K562 (cell line): ENCODE data around the gene COL5A1. TPM values are rescaled to one million over a fixed set of nuclear protein-coding genes. Genes with fewer than 3 reads are reported as not detected.

Experiments used
- BRD4 ChIP-seq: fragments of 200-600 bp; sonication (generic); IDR thresholded peaks from 2 replicates; pipeline ENCODE4 v1.6.1; 2017; ENCODE audit warnings: inconsistent platforms
- CHCHD3 ChIP-seq: fragments of 250-450 bp; sonication (Bioruptor Pico); IDR thresholded peaks from 2 replicates; pipeline ENCODE4 v2.1.2; 2022; ENCODE audit warnings: mild to moderate bottlenecking
- ETS1 ChIP-seq: conservative IDR thresholded peaks from 2 replicates; pipeline ENCODE4 v1.6.1; 2011; ENCODE audit warnings: low read depth, mild to moderate bottlenecking, low read length; ENCODE audit not compliant: control insufficient read depth
- MAFG ChIP-seq: fragments of 450-650 bp; conservative IDR thresholded peaks from 2 replicates; pipeline ENCODE4 v1.6.1; 2016; ENCODE audit warnings: missing genetic modification characterization, missing compliant biosample characterization
- RREB1 ChIP-seq: fragments of 250-450 bp; sonication (Bioruptor Pico); IDR thresholded peaks from 2 replicates; pipeline ENCODE4 v1.4.0; 2020
- SP1 ChIP-seq: sonication (generic); formaldehyde crosslinking; IDR thresholded peaks from 2 replicates; pipeline ENCODE4 v1.8.1; 2022; ENCODE audit warnings: mild to moderate bottlenecking, missing genetic modification reagents
- TAF1 ChIP-seq: IDR thresholded peaks from 2 replicates; pipeline ENCODE4 v1.6.1; 2011; ENCODE audit warnings: mild to moderate bottlenecking, low read length, moderate library complexity; ENCODE audit not compliant: insufficient read depth, control insufficient read depth, severe bottlenecking; ENCODE audit errors: extremely low read depth
- TAF15 ChIP-seq: fragments of 200-400 bp; formaldehyde crosslinking; IDR thresholded peaks from 2 replicates; pipeline ENCODE4 v1.6.1; 2017; ENCODE audit warnings: mild to moderate bottlenecking, low read depth, low read length, moderate library complexity
- XRCC4 ChIP-seq: IDR thresholded peaks from one replicate; pipeline ENCODE4 v1.6.1; 2011; ENCODE audit not compliant: insufficient read depth, insufficient read length; ENCODE audit errors: extremely low read depth
- ZFP91 ChIP-seq: sonication (generic); formaldehyde crosslinking; IDR thresholded peaks from 2 replicates; pipeline ENCODE4 v1.8.0; 2022; ENCODE audit warnings: mild to moderate bottlenecking, missing genetic modification reagents
- ZNF23 ChIP-seq: fragments of 250-450 bp; sonication (Bioruptor Pico); IDR thresholded peaks from 2 replicates; pipeline ENCODE4 v1.4.0; 2020; ENCODE audit warnings: mild to moderate bottlenecking
- polyA plus RNA-seq, 8 experiments: library from polyadenylated mRNA; depleted of rRNA in 4 of 8; stranded (reverse) in 5 of 8; unstranded in 3 of 8; fragments of >200 nt; fragmentation: Nextera tagmentation in 2 of 8; fragmentation: Illumina TruSeq in 1 of 8; extraction: Ambion mirVana in 2 of 8; extraction: Trizol in 1 of 8; gene quantifications; 2 replicates each; pipeline versions ENCODE4 v1.2.1 to v1.2.3, GENCODE V29; 2011 to 2014; ENCODE audit warnings: inconsistent platforms in 1 of 8, missing spikeins in 1 of 8
- total RNA-seq, 7 experiments: library from RNA; depleted of rRNA in 6 of 7; stranded (reverse); fragments of >200 nt in 6 of 7; fragmentation: Illumina TruSeq in 2 of 7; extraction: Trizol in 2 of 7; gene quantifications; 2 replicates each; pipeline versions ENCODE4 v1.2.1 to v1.2.3, GENCODE V29; 2011 to 2021; ENCODE audit warnings: low replicate concordance in 1 of 7

COL5A1 gene
- total and polyA plus RNA-seq, 9 of the 15 experiments (the other 6 are each of a cell fraction or from before 2014, with no cell fraction given) = under 0.01 to 0.13 (median 0.04) TPM; not detected in 6

GRCh38 chr9:134773842-134774241, 132.2 kb downstream of the COL5A1 start (continued):
- TF ChIP-seq ETS1 = no peak
- no peak for TF ChIP-seq ZFP91 (CRISPR knock-in tag)
- no peak for TF ChIP-seq XRCC4
- no peak for TF ChIP-seq CHCHD3 (CRISPR knock-in tag)
- no peak for TF ChIP-seq TAF15
- TF ChIP-seq TAF1 = no peak
- TF ChIP-seq ZNF23 = no peak
- no peak for TF ChIP-seq BRD4
- TF ChIP-seq MAFG = no peak
- no peak for TF ChIP-seq SP1 (CRISPR knock-in tag)
- TF ChIP-seq RREB1 (CRISPR knock-in tag) = no peak
